ENCODE results near the gene ABL2. TPM values are rescaled to one million over a fixed set of nuclear protein-coding genes. Genes with fewer than 3 reads are reported as not detected.

The ABL2 gene
- total RNA-seq, 1 experiment from 2014 or later = 38.3 TPM

DNA sequence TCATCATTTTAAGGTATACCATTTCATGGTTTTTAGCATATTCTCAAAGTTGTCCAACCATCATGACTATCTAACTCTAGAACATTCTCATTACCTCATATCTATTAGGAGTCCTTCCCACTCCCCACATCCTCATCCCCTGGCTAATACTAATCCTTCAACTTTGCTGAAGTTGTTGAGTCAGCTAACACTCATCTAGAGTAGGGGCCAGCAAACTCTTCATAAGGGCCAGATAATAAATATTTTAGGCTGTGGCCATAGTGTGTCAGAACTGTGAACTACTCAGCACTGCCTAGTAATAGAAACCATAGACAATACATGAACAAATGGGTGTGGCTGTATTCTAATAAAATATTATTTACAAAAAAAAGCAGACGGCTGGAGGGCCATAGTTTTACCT is 104.6 kb downstream of the ABL2 start:
- BruUV-seq (replicated peaks) = no TSS peak
- H3K9me3 ChIP-seq (ENCODE audit: control insufficient read depth, insufficient read depth, low read depth, low read length) = no peaks in the 10 kb centered on the region
- ChIA-PET CTCF (no interaction called here), POLR2A (no interaction called here)
- intact Hi-C loops (cut with micrococcal nuclease; ENCODE audit: unreplicated experiment) = loop anchor here (5.0 kb wide), 1 partner anchor 242 kb away; the partner anchor contains the start of gene AXDND1
- ATAC-seq = no peak
- H3K4me3 ChIP-seq (ENCODE audit: low read depth in 2 of 2, low read length in 2 of 2) = no peak overlapping the region
- TF ChIP-seq POLR2AphosphoS5 (IDR thresholded peaks at IDR 0.05; ENCODE audit: low read depth, low read length) (no peak), SIN3A (IDR thresholded peaks at IDR 0.05; ENCODE audit: borderline replicate concordance, insufficient read depth, low read depth, low read length) (no peak), TCF7L2 (IDR thresholded peaks at IDR 0.05; ENCODE audit: low read depth, low read length) (no peak)
- TF ChIP-seq, protein P1, sequence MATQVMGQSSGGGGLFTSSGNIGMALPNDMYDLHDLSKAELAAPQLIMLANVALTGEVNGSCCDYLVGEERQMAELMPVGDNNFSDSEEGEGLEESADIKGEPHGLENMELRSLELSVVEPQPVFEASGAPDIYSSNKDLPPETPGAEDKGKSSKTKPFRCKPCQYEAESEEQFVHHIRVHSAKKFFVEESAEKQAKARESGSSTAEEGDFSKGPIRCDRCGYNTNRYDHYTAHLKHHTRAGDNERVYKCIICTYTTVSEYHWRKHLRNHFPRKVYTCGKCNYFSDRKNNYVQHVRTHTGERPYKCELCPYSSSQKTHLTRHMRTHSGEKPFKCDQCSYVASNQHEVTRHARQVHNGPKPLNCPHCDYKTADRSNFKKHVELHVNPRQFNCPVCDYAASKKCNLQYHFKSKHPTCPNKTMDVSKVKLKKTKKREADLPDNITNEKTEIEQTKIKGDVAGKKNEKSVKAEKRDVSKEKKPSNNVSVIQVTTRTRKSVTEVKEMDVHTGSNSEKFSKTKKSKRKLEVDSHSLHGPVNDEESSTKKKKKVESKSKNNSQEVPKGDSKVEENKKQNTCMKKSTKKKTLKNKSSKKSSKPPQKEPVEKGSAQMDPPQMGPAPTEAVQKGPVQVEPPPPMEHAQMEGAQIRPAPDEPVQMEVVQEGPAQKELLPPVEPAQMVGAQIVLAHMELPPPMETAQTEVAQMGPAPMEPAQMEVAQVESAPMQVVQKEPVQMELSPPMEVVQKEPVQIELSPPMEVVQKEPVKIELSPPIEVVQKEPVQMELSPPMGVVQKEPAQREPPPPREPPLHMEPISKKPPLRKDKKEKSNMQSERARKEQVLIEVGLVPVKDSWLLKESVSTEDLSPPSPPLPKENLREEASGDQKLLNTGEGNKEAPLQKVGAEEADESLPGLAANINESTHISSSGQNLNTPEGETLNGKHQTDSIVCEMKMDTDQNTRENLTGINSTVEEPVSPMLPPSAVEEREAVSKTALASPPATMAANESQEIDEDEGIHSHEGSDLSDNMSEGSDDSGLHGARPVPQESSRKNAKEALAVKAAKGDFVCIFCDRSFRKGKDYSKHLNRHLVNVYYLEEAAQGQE (IDR thresholded peaks at IDR 0.05; ENCODE audit: insufficient read depth in 1 of 2, low read depth in 2 of 2, low read length in 1 of 2) = no peak
- TF ChIP-seq, protein P2, sequence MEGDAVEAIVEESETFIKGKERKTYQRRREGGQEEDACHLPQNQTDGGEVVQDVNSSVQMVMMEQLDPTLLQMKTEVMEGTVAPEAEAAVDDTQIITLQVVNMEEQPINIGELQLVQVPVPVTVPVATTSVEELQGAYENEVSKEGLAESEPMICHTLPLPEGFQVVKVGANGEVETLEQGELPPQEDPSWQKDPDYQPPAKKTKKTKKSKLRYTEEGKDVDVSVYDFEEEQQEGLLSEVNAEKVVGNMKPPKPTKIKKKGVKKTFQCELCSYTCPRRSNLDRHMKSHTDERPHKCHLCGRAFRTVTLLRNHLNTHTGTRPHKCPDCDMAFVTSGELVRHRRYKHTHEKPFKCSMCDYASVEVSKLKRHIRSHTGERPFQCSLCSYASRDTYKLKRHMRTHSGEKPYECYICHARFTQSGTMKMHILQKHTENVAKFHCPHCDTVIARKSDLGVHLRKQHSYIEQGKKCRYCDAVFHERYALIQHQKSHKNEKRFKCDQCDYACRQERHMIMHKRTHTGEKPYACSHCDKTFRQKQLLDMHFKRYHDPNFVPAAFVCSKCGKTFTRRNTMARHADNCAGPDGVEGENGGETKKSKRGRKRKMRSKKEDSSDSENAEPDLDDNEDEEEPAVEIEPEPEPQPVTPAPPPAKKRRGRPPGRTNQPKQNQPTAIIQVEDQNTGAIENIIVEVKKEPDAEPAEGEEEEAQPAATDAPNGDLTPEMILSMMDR (IDR thresholded peaks at IDR 0.05) = no peak
- in situ Hi-C loops (cut with HindIII; ENCODE audit: low pct_unique_long_range_greater_than_20kb, low sequenced_read_pairs) = no loop called here
- no peaks in the 10 kb centered on the region for H3K27me3 ChIP-seq (ENCODE audit: control insufficient read depth, insufficient read depth, low read length)
- H3K27ac ChIP-seq (ENCODE audit: low read length) = no peak overlapping the region
- DNase-seq (ENCODE audit: low read depth, low spot score) = no peak
- no peaks in the 10 kb centered on the region; the same call in 1 of the 2 replicates for H3K36me3 ChIP-seq (ENCODE audit: control insufficient read depth, insufficient read depth, low read length)
- peaks cover 10% of the 10 kb centered on the region for H3K4me1 ChIP-seq (ENCODE audit: control insufficient read depth, insufficient read depth, low read length)

DNA sequence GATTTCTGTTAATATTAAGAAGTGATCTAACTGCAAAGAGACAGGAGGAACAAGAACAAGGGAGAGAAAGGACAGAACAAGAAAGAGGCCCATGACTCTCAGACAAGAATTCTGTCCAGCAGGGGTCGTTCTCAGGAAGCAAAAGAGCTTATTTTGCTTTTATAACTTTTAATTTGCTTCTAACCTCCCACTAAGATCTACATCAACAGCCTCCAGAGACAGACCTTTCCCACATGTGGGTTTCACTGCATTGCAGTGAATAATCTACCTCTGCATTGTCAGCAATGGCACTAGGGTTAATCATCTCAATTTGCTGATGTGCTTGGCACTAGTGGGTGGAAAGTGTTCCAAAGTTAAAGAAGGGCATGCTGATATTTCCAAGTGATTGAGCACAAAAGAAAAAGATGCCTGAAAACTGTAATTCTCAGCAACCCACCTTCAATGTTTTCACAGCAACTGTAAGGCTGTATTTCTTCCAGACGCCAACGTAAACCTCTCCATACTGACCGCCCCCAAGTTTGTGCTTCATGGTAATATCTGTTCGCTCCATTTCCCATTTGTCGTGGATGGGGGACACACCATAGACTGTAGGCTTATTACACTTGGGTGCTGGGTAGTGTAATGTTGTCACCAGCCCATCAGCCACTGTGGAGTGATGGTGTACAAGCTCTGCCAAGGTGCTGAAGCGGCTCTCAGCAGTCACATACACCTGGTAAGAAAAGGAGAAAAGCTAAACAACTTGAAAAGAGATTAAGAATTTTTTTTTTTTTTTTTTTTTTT is 108.1 kb downstream of the ABL2 start:
- Histone ChIP-seq H3K4me1 (ENCODE audit: control insufficient read depth, insufficient read depth, low read length) (no peaks in the 10 kb centered on the region), H3K27me3 (ENCODE audit: control insufficient read depth, insufficient read depth, low read length) (no peaks in the 10 kb centered on the region), H3K4me3 (ENCODE audit: low read depth in 2 of 2, low read length in 2 of 2) (no peak overlapping the region), H3K9me3 (ENCODE audit: control insufficient read depth, insufficient read depth, low read depth, low read length) (no peaks in the 10 kb centered on the region), H3K27ac (ENCODE audit: low read length) (no peak overlapping the region), H3K36me3 (ENCODE audit: control insufficient read depth, insufficient read depth, low read length) (peaks cover 5% of the 10 kb centered on the region; the same call in 1 of the 2 replicates)
- in situ Hi-C loops (cut with HindIII; ENCODE audit: low pct_unique_long_range_greater_than_20kb, low sequenced_read_pairs) (no loop called here), intact Hi-C loops (cut with micrococcal nuclease; ENCODE audit: unreplicated experiment) (loop anchor here (2.0 to 5.0 kb wide), 3 partner anchors 71 to 246 kb away; partner anchors contain the start of genes AXDND1 and SOAT1)
- TF ChIP-seq SIN3A (IDR thresholded peaks at IDR 0.05; ENCODE audit: borderline replicate concordance, insufficient read depth, low read depth, low read length) (no peak), POLR2AphosphoS5 (IDR thresholded peaks at IDR 0.05; ENCODE audit: low read depth, low read length) (no peak), TCF7L2 (IDR thresholded peaks at IDR 0.05; ENCODE audit: low read depth, low read length) (no peak)
- TF ChIP-seq, protein P2 (IDR thresholded peaks at IDR 0.05) = peak; percentile 74; the same call in 1 of the 2 replicates
- TF ChIP-seq, protein P1 (IDR thresholded peaks at IDR 0.05; ENCODE audit: insufficient read depth in 1 of 2, low read depth in 2 of 2, low read length in 1 of 2) = no peak
- CTCF ChIA-PET = interaction anchor here (0.6 to 1.6 kb wide), 7 partner anchors 9 to 172 kb away, joined by 3 to 9 read pairs (median 5); partner anchors contain the start of gene SOAT1
- POLR2A ChIA-PET = interaction anchor here (0.6 kb wide), 1 partner anchor 42 kb away, joined by 5 read pairs; no protein-coding TSS in a partner anchor
- ATAC-seq (peak; percentile 66), DNase-seq (ENCODE audit: low read depth, low spot score) (no peak)
- BruUV-seq (replicated peaks) = no TSS peak

Measured in Panc1 (cell line).